Dendritic cell treated with granulocyte-macrophage colony-stimulating factor and Interleukin-4, amounts not matched to agents 40 ng/mL and 50 ng/mL, for 4 days (primary cell): ENCODE data around the gene GPX4.

Source experiments
- H3K27ac Mint-ChIP-seq: one replicate; pipeline ENCODE4 v1.8.0; 2022; ENCODE audit warnings: mild to moderate bottlenecking, mixed read lengths
- H3K27me3 Mint-ChIP-seq: one replicate; pipeline ENCODE4 v1.8.0; 2022; ENCODE audit warnings: mild to moderate bottlenecking, mixed read lengths
- H3K36me3 Mint-ChIP-seq: one replicate; pipeline ENCODE4 v1.8.0; 2022; ENCODE audit warnings: low read depth, mixed read lengths
- H3K4me1 Mint-ChIP-seq: one replicate; pipeline ENCODE4 v1.8.0; 2022; ENCODE audit warnings: low read depth, mixed read lengths
- H3K4me3 Mint-ChIP-seq: one replicate; pipeline ENCODE4 v1.8.0; 2022; ENCODE audit warnings: mild to moderate bottlenecking, moderate library complexity, mixed read lengths
- H3K9me3 Mint-ChIP-seq: one replicate; pipeline ENCODE4 v1.8.0; 2022; ENCODE audit warnings: mixed read lengths
- intact Hi-C: fragments of 100-400 bp; cut with micrococcal nuclease; formaldehyde crosslinking; loops from one replicate; pipeline ENCODE4 v1.15.0; 2022

GPX4 gene

GRCh38 chr19:1085053-1085658 lies 18.6 kb upstream of the GPX4 start:
- H3K27me3 Mint-ChIP-seq: no peaks in the 10 kb centered on the region
- peaks cover 100% of the 10 kb centered on the region for H3K36me3 Mint-ChIP-seq

GRCh38 chr19:1085676-1086442 lies 17.9 kb upstream of the GPX4 start:
- no peaks in the 10 kb centered on the region for H3K9me3 Mint-ChIP-seq
- intact Hi-C loops: no loop called here
- peaks cover 86% of the 10 kb centered on the region for H3K4me1 Mint-ChIP-seq
- H3K27me3 Mint-ChIP-seq: no peaks in the 10 kb centered on the region
- no peak overlapping the region for H3K4me3 Mint-ChIP-seq
- peak overlapping the region; percentile 98 for H3K27ac Mint-ChIP-seq
- peaks cover 100% of the 10 kb centered on the region for H3K36me3 Mint-ChIP-seq

More at GRCh38 chr19:1085053-1085658, 18.6 kb upstream of the GPX4 start:
- H3K4me3 Mint-ChIP-seq: no peak overlapping the region
- intact Hi-C loops: no loop called here
- H3K9me3 Mint-ChIP-seq: no peaks in the 10 kb centered on the region
- H3K27ac Mint-ChIP-seq: peak overlapping the region; percentile 98
- H3K4me1 Mint-ChIP-seq: peaks cover 89% of the 10 kb centered on the region

- Mint-ChIP-seq H3K36me3 (peaks cover 100% of the 10 kb centered on the region), H3K4me1 (peaks cover 86% of the 10 kb centered on the region), H3K27me3 (no peaks in the 10 kb centered on the region), H3K27ac (peak overlapping the region; percentile 98), H3K4me3 (no peak overlapping the region), H3K9me3 (no peaks in the 10 kb centered on the region)
- intact Hi-C loops: no loop called here
Observed at GRCh38 chr19:1086613-1087012, 17.2 kb upstream of the GPX4 start.

GRCh38 chr19:1087813-1088415 lies 15.9 kb upstream of the GPX4 start:
- Mint-ChIP-seq H3K27ac (peak overlapping the region; percentile 98), H3K4me3 (peak overlapping the region; percentile 54), H3K4me1 (peaks cover 80% of the 10 kb centered on the region), H3K27me3 (no peaks in the 10 kb centered on the region), H3K9me3 (no peaks in the 10 kb centered on the region), H3K36me3 (peaks cover 100% of the 10 kb centered on the region)
- intact Hi-C loops: no loop called here

- H3K36me3 Mint-ChIP-seq: peaks cover 100% of the 10 kb centered on the region
Observed at GRCh38 chr19:1088416-1089010, 15.3 kb upstream of the GPX4 start.

GRCh38 chr19:1089126-1089771 lies 14.5 kb upstream of the GPX4 start:
- H3K9me3 Mint-ChIP-seq: no peaks in the 10 kb centered on the region
- H3K36me3 Mint-ChIP-seq: peaks cover 100% of the 10 kb centered on the region
- intact Hi-C loops: no loop called here

More at GRCh38 chr19:1088416-1089010, 15.3 kb upstream of the GPX4 start:
- intact Hi-C loops: no loop called here
- H3K27ac Mint-ChIP-seq: peak overlapping the region; percentile 98
- H3K9me3 Mint-ChIP-seq: no peaks in the 10 kb centered on the region
- peak overlapping the region; percentile 54 for H3K4me3 Mint-ChIP-seq
- H3K4me1 Mint-ChIP-seq: peaks cover 80% of the 10 kb centered on the region
- H3K27me3 Mint-ChIP-seq: no peaks in the 10 kb centered on the region

GRCh38 chr19:1089891-1090290 lies 13.9 kb upstream of the GPX4 start:
- Mint-ChIP-seq H3K9me3 (no peaks in the 10 kb centered on the region), H3K4me1 (peaks cover 82% of the 10 kb centered on the region), H3K36me3 (peaks cover 100% of the 10 kb centered on the region), H3K27me3 (no peaks in the 10 kb centered on the region), H3K4me3 (peak overlapping the region; percentile 17), H3K27ac (peak overlapping the region; percentile 98)
- intact Hi-C loops: no loop called here

More at GRCh38 chr19:1089126-1089771, 14.5 kb upstream of the GPX4 start:
- peaks cover 84% of the 10 kb centered on the region for H3K4me1 Mint-ChIP-seq
- H3K27ac Mint-ChIP-seq: peak overlapping the region; percentile 98
- peak overlapping the region; percentile 54 for H3K4me3 Mint-ChIP-seq
- H3K27me3 Mint-ChIP-seq: no peaks in the 10 kb centered on the region

GRCh38 chr19:1090731-1091543 lies 12.9 kb upstream of the GPX4 start:
- Mint-ChIP-seq H3K4me3 (no peak overlapping the region), H3K9me3 (no peaks in the 10 kb centered on the region), H3K27ac (peak overlapping the region; percentile 98), H3K36me3 (peaks cover 95% of the 10 kb centered on the region), H3K27me3 (no peaks in the 10 kb centered on the region), H3K4me1 (peaks cover 76% of the 10 kb centered on the region)
- intact Hi-C loops: no loop called here

- intact Hi-C loops: no loop called here
- peaks cover 71% of the 10 kb centered on the region for H3K4me1 Mint-ChIP-seq
Observed at GRCh38 chr19:1091544-1092175, 12.1 kb upstream of the GPX4 start.

GRCh38 chr19:1093330-1093729 lies 10.5 kb upstream of the GPX4 start:
- Mint-ChIP-seq H3K4me3 (peak overlapping the region; percentile 88), H3K4me1 (peaks cover 62% of the 10 kb centered on the region), H3K27ac (peak overlapping the region; percentile 82), H3K27me3 (no peaks in the 10 kb centered on the region), H3K36me3 (peaks cover 71% of the 10 kb centered on the region), H3K9me3 (no peaks in the 10 kb centered on the region)
- intact Hi-C loops: no loop called here

More at GRCh38 chr19:1091544-1092175, 12.1 kb upstream of the GPX4 start:
- Mint-ChIP-seq H3K9me3 (no peaks in the 10 kb centered on the region), H3K27ac (no peak overlapping the region), H3K27me3 (no peaks in the 10 kb centered on the region), H3K36me3 (peaks cover 87% of the 10 kb centered on the region), H3K4me3 (no peak overlapping the region)

GRCh38 chr19:1093811-1094553 lies 9.8 kb upstream of the GPX4 start:
- Mint-ChIP-seq H3K27me3 (no peaks in the 10 kb centered on the region), H3K9me3 (no peaks in the 10 kb centered on the region)

GRCh38 chr19:1094655-1094977 lies 9.2 kb upstream of the GPX4 start:
- Mint-ChIP-seq H3K27me3 (no peaks in the 10 kb centered on the region), H3K4me1 (peaks cover 62% of the 10 kb centered on the region), H3K9me3 (peaks cover 1% of the 10 kb centered on the region), H3K27ac (peak overlapping the region; percentile 82), H3K36me3 (peaks cover 58% of the 10 kb centered on the region), H3K4me3 (peak overlapping the region; percentile 88)
- intact Hi-C loops: no loop called here

More at GRCh38 chr19:1093811-1094553, 9.8 kb upstream of the GPX4 start:
- peak overlapping the region; percentile 88 for H3K4me3 Mint-ChIP-seq
- H3K4me1 Mint-ChIP-seq: peaks cover 62% of the 10 kb centered on the region
- intact Hi-C loops: no loop called here
- H3K36me3 Mint-ChIP-seq: peaks cover 64% of the 10 kb centered on the region
- H3K27ac Mint-ChIP-seq: peak overlapping the region; percentile 82
